Measurements from ENCODE around the gene PDSS2. TPM values are rescaled to one million over a fixed set of nuclear protein-coding genes. Genes with fewer than 3 reads are reported as not detected.
A peak's percentile ranks its signal among the peaks of the same experiment; 100 is the strongest.
"Not testable (repeated sequence)": the region's sequence is repeated elsewhere in the genome, so short reads cannot be mapped to it uniquely, and the experiment has no call there.

The PDSS2 gene
- total RNA-seq, 1 experiment from 2014 or later = 9.2 TPM

GRCh38 chr6:107121266-107121665 is 338.1 kb downstream of the PDSS2 start:
- DNase-seq (ENCODE audit: low spot score) = no peak

- DNase-seq (ENCODE audit: low spot score) = no peak
Measured at GRCh38 chr6:107120404-107120803, 339.0 kb downstream of the PDSS2 start.

- no peak for DNase-seq (ENCODE audit: low spot score)
Measured at GRCh38 chr6:107118976-107119375, 340.4 kb downstream of the PDSS2 start.

GRCh38 chr6:107118540-107118939 is 340.8 kb downstream of the PDSS2 start:
- DNase-seq (ENCODE audit: low spot score) = not testable (repeated sequence)

- no peak for DNase-seq (ENCODE audit: low spot score)
Measured at GRCh38 chr6:107116931-107117330, 342.4 kb downstream of the PDSS2 start.

GRCh38 chr6:107116328-107116892 is 343.0 kb downstream of the PDSS2 start:
- no peak for DNase-seq (ENCODE audit: low spot score)

GRCh38 chr6:107115695-107116327 is 343.6 kb downstream of the PDSS2 start:
- peak; percentile 59 for DNase-seq (ENCODE audit: low spot score)

GRCh38 chr6:107114926-107115694 is 344.3 kb downstream of the PDSS2 start, which contains the start of gene BEND3:
Gene BEND3, minus strand, starts transcription at chr6:107115515. Its CDS starts 16,230 bp downstream, at chr6:107099285.
- peak; percentile 32 for DNase-seq (ENCODE audit: low spot score)

GRCh38 chr6:107114213-107114925 is 345.0 kb downstream of the PDSS2 start:
- peak; percentile 89 for DNase-seq (ENCODE audit: low spot score)

GRCh38 chr6:107110200-107110599 is 349.2 kb downstream of the PDSS2 start:
- no peak for DNase-seq (ENCODE audit: low spot score)

- no peak for DNase-seq (ENCODE audit: low spot score)
Measured at GRCh38 chr6:107108201-107108890, 351.0 kb downstream of the PDSS2 start.

GRCh38 chr6:107107791-107108190 is 351.6 kb downstream of the PDSS2 start:
- no peak for DNase-seq (ENCODE audit: low spot score)

- no peak for DNase-seq (ENCODE audit: low spot score)
Measured at GRCh38 chr6:107106165-107106564, 353.2 kb downstream of the PDSS2 start.

GRCh38 chr6:107105511-107106116 is 353.8 kb downstream of the PDSS2 start:
- DNase-seq (ENCODE audit: low spot score) = no peak

- no peak for DNase-seq (ENCODE audit: low spot score)
Measured at GRCh38 chr6:107103082-107103481, 356.3 kb downstream of the PDSS2 start.

Small RNA genes within 50 kb of the gene (small RNA-seq; reads per million reads assigned to genes)
- gene AL591516.1 = not detected
- not detected for gene RNU6-1299P

Other genes starting within 250 kb of the PDSS2 start
- 0.08 and 0.13 TPM in 2 replicates for gene SOBP, start 30.6 kb upstream of the PDSS2 start, total RNA-seq (2014; rRNA removed; shearing (Covaris generic))